ENCODE measurements around the gene TCF7.

TCF7 gene

DNA sequence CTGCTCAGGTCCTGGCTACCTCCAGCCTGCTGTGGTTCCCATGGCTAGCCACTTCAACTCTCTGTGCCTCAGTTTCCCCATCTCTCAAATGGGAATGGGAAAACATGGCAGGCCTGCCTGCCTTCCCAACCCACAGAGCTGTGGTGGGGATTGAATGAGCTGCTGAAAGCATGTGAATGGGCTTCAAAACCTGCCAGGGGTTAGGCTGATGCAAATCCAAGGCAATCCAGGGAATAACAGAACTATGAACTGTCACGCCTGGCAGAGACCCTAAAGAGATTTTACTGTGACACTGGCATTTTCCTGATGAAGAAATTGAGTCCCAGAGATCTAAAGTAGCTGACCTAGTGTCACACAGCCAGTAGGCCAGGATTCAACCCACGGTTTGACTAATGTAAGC is 29.9 kb upstream of the TCF7 start:
- H3K4me3 ChIP-seq (replicated peaks; ENCODE audit: low read depth, low read length): no peak overlapping the region
- no peak for DNase-seq (ENCODE audit: extremely low read depth, low read depth)
- TF ChIP-seq, protein P1, sequence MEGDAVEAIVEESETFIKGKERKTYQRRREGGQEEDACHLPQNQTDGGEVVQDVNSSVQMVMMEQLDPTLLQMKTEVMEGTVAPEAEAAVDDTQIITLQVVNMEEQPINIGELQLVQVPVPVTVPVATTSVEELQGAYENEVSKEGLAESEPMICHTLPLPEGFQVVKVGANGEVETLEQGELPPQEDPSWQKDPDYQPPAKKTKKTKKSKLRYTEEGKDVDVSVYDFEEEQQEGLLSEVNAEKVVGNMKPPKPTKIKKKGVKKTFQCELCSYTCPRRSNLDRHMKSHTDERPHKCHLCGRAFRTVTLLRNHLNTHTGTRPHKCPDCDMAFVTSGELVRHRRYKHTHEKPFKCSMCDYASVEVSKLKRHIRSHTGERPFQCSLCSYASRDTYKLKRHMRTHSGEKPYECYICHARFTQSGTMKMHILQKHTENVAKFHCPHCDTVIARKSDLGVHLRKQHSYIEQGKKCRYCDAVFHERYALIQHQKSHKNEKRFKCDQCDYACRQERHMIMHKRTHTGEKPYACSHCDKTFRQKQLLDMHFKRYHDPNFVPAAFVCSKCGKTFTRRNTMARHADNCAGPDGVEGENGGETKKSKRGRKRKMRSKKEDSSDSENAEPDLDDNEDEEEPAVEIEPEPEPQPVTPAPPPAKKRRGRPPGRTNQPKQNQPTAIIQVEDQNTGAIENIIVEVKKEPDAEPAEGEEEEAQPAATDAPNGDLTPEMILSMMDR (IDR thresholded peaks at IDR 0.05; ENCODE audit: low read depth, low read length, missing control alignments): no peak

DNA sequence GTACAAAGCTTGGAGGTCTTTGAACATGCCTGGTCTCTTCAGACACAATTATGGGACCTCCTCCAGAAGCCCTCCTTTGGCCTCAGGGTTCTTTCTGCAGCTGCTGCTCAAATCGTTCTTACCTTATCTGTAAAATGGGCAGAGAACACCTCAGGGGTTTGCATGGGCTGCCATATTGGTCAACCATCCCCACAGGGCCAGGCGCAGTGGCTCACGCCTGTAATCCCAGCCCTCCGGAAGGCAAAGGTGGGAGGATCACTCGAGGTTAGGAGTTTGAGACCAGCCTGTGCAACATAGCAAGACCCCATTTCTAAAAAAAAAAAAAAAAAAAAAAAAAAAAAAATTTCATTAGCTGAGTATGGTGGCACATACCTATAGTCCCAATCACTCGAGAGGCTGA is 29.1 kb upstream of the TCF7 start:
- DNase-seq (ENCODE audit: extremely low read depth, low read depth): no peak
- TF ChIP-seq, protein P1 (IDR thresholded peaks at IDR 0.05; ENCODE audit: low read depth, low read length, missing control alignments): no peak
- H3K4me3 ChIP-seq (replicated peaks; ENCODE audit: low read depth, low read length): no peak overlapping the region

DNA sequence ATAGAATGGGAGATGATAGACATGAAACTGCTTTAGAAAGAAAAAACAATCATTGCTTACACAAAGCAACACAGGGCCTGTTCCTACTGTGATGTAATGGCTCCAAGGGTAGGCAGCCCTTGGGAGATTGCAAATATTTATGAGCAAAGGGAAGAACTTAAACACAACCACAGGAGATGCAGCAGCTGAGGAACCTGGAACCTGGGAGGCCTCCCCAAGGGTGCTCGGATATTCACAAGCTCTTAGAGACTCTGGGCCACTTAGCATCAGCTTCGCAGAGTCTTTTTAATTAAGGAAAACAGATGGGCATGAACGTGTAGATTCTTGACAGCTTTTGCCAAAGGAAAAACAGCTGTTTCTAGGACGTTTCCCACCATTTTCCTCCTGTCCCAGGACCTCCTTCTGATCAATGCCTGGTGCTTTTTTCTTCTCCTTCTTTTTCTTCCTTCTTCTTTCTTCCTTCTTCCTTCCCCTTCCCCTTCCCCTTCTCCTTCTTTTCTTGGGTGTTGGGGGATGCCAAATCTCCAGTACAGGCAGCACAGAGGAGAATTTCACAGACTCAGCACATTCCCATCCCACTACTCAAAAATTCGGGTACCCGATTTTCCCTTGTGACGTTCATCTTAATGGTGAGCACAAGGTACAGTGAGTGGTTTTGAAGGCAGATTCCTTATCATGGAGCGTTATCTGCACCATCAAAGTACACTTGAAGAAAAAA is 28.1 kb upstream of the TCF7 start:
- H3K4me3 ChIP-seq (replicated peaks; ENCODE audit: low read depth, low read length): no peak overlapping the region
- no peak for DNase-seq (ENCODE audit: extremely low read depth, low read depth)
- TF ChIP-seq, protein P1 (IDR thresholded peaks at IDR 0.05; ENCODE audit: low read depth, low read length, missing control alignments): no peak

DNA sequence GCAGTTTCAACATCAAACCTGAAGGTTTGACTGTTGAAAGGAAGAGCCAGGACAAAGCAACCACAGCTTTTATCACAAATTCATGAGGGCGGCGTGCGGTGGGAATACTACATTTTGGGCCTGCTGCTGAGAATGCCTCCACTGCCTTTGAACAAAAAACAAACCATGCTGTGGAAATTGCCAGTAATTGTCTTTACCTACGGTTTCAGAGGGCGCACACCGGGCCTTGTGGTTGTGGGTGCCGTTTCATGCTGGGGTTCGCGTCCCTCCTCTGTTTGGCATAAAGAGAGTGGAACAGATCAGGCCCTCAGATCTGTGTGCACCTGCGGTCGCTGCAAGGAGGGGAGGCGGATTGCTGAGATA is 27.6 kb upstream of the TCF7 start:
- no peak for DNase-seq (ENCODE audit: extremely low read depth, low read depth)
- no peak overlapping the region for H3K4me3 ChIP-seq (replicated peaks; ENCODE audit: low read depth, low read length)
- TF ChIP-seq, protein P1 (IDR thresholded peaks at IDR 0.05; ENCODE audit: low read depth, low read length, missing control alignments): no peak

DNA sequence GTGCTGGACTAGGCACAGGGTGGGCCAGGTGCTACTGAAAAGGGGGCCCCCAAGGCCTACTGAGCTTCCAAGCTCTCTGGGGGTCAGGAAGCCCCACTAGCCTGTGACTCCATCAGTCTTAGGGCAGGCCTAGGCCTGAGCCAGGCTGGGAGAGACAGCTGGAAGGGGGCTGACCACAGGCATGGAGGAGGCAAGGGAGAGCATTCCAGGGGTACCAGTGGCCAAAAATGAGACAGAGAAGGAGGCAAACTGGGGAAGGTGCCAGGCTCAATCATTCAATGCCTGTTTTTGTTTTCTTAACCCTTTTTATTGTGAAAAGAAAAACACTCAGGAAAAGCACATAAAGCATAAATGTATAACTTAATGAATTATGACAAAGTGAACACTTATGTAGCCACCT is 26.2 kb upstream of the TCF7 start:
- H3K4me3 ChIP-seq (replicated peaks; ENCODE audit: low read depth, low read length): no peak overlapping the region
- TF ChIP-seq, protein P1 (IDR thresholded peaks at IDR 0.05; ENCODE audit: low read depth, low read length, missing control alignments): no peak
- DNase-seq (ENCODE audit: extremely low read depth, low read depth): no peak

DNA sequence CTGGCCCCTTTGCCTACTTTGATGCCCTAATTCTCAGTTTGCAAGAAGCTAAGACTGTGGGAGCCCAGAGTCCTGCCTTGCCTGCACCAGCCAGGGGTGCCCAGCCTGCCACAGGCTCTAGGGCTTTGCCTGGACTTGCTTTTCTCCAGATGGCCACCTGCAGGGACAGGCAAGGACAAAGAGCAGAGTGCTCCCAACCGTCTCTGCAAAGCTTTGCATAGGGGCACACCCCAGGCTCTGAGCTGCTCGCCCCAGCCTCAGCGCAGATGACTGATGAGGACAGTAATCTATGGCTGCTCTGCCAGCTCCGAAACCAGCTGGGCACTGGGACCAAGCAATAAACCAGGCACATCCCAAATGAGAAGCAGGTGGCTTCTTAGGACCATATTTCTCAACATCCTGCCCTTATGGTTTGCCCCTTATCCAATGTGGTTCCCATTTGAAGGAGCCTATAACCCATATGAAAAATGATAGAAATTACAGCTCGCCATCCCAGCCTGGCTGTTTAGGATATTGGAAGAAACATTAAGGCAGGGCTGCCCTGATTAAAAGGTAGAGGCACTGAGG is 25.4 kb upstream of the TCF7 start:
- TF ChIP-seq, protein P1 (IDR thresholded peaks at IDR 0.05; ENCODE audit: low read depth, low read length, missing control alignments): no peak
- DNase-seq (ENCODE audit: extremely low read depth, low read depth): no peak

More for the DNA sequence above, 25.4 kb upstream of the TCF7 start:
- no peak overlapping the region for H3K4me3 ChIP-seq (replicated peaks; ENCODE audit: low read depth, low read length)
